ENCODE results near the gene PLCB1. TPM values are rescaled to one million over a fixed set of nuclear protein-coding genes. Genes with fewer than 3 reads are reported as not detected.
"Not testable (repeated sequence)": the region's sequence is repeated elsewhere in the genome, so short reads cannot be mapped to it uniquely, and the experiment has no call there.

PLCB1 gene
- total and polyA plus RNA-seq, 2 donors: 16.8 to 147 TPM

DNA sequence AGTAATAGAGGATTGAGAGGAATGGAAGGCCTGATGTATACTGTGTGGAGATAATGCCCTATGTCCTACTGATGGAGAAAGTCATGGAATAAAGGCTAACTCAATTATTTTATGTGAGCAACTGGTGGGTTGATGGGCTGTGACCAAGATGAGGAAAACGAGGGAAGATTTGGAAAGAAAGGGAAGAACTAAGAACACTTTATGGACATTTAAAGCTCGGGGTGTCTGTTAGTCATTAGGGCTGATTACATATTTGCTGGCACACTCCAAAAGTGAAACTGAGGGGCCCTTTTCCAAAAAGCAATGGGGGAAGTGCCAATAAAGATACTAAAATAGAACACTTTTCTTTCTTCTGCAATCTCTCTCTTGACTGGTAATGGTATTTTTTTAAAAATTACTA, 439.5 kb downstream of the PLCB1 start:
- 67% methylated on average over 2 of the region's 2 CpGs for WGBS
- Histone ChIP-seq H3K27ac (ENCODE audit: low read depth) (no peak overlapping the region), H3K4me3 (ENCODE audit: low read depth, low read length) (no peak overlapping the region), H3K36me3 (ENCODE audit: insufficient read depth) (no peaks in the 10 kb centered on the region), H3K4me1 (ENCODE audit: insufficient read depth) (no peaks in the 10 kb centered on the region)
- no peak for DNase-seq (ENCODE audit: extremely low spot score)

DNA sequence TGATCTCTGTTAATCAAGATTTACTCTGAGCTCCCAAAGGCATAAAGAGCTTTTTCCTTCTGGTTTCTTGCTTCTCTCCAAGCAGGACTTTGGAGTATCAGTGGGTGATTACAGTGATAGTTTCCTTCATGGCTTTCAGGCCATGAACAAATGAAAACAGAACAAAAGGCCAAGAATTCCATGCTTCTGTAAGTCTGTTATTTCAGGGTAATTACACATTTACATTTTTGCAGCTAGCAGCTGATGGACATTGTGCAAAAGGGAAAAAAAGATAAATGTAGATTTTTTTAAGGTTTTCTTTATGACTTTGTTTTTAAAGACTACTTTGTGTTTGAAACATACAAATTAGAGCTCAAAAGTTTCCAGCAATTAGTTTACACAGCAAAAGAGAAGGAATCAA, 441.6 kb downstream of the PLCB1 start:
- H3K4me3 ChIP-seq (ENCODE audit: low read depth, low read length): no peak overlapping the region
- DNase-seq (ENCODE audit: extremely low spot score): no peak
- H3K4me1 ChIP-seq (ENCODE audit: insufficient read depth): no peaks in the 10 kb centered on the region
- H3K27ac ChIP-seq (ENCODE audit: low read depth): no peak overlapping the region
- no peaks in the 10 kb centered on the region for H3K36me3 ChIP-seq (ENCODE audit: insufficient read depth)

DNA sequence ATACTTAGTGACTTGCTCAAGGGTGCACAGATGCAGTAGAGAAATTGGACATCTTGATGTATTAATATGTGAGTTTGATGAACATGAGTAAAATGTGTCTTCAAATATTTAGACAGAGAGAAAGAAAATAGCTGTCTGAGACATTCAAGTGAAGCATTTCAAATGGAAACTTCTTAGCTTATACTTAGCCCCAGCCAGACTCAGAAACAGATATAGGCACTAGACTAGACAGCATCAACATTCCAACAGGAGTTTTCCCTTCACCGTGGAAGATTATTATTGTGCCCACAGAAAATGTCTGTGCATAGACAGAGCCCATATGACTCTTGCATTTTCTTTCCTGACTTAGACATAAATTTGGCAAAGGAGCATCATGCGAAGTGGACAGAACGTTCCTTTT, 443.0 kb downstream of the PLCB1 start:
- no peak overlapping the region for H3K4me3 ChIP-seq (ENCODE audit: low read depth, low read length)
- no peaks in the 10 kb centered on the region for H3K4me1 ChIP-seq (ENCODE audit: insufficient read depth)
- DNase-seq (ENCODE audit: extremely low spot score): no peak
- no peaks in the 10 kb centered on the region for H3K36me3 ChIP-seq (ENCODE audit: insufficient read depth)
- no peak overlapping the region for H3K27ac ChIP-seq (ENCODE audit: low read depth)
- 84% methylated on average over 3 of the region's 3 CpGs for WGBS

DNA sequence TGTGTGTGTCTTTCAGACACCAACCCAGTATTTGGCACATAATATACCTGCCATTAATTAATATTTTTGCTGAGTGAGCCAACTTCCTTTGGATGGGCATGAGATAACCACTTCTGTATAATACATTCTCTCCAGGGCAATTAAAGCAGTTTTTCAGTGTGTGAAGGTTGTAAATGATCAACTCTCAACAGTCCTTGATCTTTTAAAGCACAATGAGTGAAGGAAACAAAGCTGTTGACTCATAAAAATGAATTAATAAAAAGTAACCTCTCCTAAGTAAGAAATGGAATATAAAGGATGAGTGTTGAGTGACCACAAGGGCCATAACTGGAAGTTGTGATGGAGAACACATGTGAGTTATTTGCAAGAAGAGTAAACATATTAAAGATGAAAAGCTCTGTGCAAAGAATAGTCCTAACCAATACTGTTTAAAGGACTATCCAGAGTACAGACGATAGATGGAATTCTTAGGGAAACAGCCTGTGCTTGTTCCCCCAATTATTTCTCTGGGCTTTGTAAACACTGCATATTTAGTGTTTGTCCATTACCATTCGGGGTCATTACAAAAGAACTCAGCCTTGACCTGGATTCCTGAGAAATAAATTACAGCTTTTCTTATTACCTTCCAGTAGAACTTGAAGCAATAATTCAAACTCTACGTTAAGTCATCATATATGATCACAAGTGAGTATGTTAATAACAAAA, 446.2 kb downstream of the PLCB1 start:
- H3K27ac ChIP-seq (ENCODE audit: low read depth): no peak overlapping the region
- H3K36me3 ChIP-seq (ENCODE audit: insufficient read depth): no peaks in the 10 kb centered on the region
- 58% methylated on average over 3 of the region's 3 CpGs for WGBS
- no peaks in the 10 kb centered on the region for H3K4me1 ChIP-seq (ENCODE audit: insufficient read depth)
- H3K4me3 ChIP-seq (ENCODE audit: low read depth, low read length): no peak overlapping the region
- no peak for DNase-seq (ENCODE audit: extremely low spot score)

DNA sequence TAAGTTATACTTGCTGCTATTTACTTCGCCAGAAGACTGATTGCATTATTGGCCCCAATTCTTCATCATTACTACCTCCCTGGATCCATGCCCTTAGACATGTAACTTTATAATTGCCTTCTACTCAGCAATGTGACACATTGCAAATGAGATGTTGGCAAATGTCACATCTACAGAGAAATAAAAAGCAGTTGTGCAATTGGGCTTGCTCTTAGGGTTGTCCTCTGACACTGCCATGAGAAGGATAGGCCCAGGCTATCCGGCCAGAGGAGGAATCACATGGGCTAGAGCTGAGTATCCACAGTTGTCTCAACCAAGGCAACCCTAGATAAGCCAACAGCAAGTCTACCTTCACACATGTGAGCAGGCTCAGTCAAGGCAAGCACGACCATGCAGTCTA, 447.0 kb downstream of the PLCB1 start:
- Histone ChIP-seq H3K36me3 (ENCODE audit: insufficient read depth) (no peaks in the 10 kb centered on the region), H3K27ac (ENCODE audit: low read depth) (no peak overlapping the region), H3K4me3 (ENCODE audit: low read depth, low read length) (no peak overlapping the region), H3K4me1 (ENCODE audit: insufficient read depth) (no peaks in the 10 kb centered on the region)
- no peak for DNase-seq (ENCODE audit: extremely low spot score)
- 83% methylated on average over 3 of the region's 3 CpGs for WGBS

DNA sequence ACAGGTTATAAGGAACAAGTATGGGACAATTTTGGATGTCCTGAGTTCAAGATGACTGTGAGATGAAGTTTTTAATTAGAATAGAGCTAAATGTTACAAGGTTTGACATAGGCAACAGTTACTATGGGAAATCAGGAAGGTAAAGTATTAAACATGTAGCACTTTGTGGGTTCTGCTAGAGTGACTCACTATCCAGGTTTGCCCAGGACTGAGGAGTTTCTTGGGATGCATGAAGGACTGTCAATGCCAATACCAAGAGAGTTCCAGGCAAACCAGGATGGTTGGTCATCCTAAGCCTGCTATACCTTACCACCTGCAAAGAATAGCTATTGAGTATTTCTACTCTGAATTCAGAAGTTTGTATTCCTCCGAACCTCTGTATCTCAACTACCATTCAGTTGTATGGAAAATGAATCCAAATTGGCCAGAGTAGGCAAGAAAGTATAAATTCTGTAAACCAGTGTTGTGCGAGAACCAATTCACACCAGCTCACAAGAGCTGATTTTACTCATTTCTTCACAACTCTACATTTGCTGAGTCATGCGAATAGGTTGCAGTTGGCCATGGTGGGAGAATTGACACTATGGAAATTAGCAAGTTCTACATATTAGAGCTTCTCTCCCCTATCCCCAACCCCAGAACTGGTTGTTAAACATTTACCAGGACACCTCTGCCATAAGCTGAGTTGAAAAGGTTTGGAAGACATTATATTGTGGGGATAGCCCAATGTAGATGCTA, 449.5 kb downstream of the PLCB1 start:
- no peaks in the 10 kb centered on the region for H3K36me3 ChIP-seq (ENCODE audit: insufficient read depth)
- no peak overlapping the region for H3K27ac ChIP-seq (ENCODE audit: low read depth)
- no peaks in the 10 kb centered on the region for H3K4me1 ChIP-seq (ENCODE audit: insufficient read depth)
- 98% methylated on average over 3 of the region's 3 CpGs for WGBS
- no peak for DNase-seq (ENCODE audit: extremely low spot score)
- no peak overlapping the region for H3K4me3 ChIP-seq (ENCODE audit: low read depth, low read length)

DNA sequence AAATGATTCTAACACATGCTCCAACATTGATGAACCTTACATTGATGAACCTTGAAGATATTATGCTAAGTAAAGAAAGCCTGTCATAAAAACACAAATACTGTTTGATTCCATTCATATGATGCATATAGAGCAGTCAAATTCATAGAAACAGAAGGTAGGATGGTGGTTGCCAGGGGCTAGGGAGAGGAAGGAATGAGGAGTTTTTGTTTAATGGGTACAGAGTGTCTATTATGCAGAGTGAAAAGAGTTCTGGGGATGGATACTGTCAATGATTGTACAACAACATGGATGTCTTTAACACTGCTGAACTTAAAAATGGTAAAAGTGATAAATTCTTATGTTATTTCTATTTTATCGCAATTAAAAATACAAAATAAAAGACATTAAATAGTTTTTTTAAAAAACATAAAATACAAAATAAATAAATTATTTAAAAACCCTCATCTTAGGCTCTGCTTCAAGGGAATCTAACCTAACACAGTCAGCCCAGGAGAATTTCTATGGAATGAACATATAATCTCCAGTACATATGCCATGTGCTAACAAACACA, 451.0 kb downstream of the PLCB1 start:
- Histone ChIP-seq H3K36me3 (ENCODE audit: insufficient read depth) (no peaks in the 10 kb centered on the region), H3K27ac (ENCODE audit: low read depth) (no peak overlapping the region), H3K4me3 (ENCODE audit: low read depth, low read length) (no peak overlapping the region), H3K4me1 (ENCODE audit: insufficient read depth) (no peaks in the 10 kb centered on the region)
- WGBS: 100% methylated on average over 1 of the region's 1 CpG
- no peak for DNase-seq (ENCODE audit: extremely low spot score)

DNA sequence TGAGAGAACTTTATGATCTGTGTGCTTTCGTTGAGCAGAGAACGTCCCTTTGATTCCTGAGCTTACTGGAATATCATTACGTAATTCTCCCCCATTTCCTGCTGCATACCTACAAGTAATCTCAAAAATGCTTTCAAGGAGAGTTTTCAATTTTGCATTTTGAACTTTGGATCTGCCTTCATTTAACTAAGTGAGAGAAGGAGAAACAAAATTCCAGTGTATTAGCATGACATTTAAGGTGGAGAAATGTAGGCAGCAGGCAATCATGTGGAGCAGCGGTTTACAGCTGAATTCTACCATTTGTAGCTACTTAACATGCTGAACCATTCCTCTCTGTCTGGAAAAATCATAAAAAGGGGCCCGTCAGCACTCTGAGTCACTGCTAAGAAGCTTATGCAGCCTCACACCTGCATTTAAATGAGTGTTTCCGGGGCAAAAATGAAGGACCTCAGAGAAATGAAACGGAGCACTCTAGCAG, 451.5 kb downstream of the PLCB1 start:
- Histone ChIP-seq H3K36me3 (ENCODE audit: insufficient read depth) (no peaks in the 10 kb centered on the region), H3K4me1 (ENCODE audit: insufficient read depth) (no peaks in the 10 kb centered on the region), H3K4me3 (ENCODE audit: low read depth, low read length) (no peak overlapping the region), H3K27ac (ENCODE audit: low read depth) (no peak overlapping the region)
- WGBS: 84% methylated on average over 7 of the region's 7 CpGs
- no peak for DNase-seq (ENCODE audit: extremely low spot score)

DNA sequence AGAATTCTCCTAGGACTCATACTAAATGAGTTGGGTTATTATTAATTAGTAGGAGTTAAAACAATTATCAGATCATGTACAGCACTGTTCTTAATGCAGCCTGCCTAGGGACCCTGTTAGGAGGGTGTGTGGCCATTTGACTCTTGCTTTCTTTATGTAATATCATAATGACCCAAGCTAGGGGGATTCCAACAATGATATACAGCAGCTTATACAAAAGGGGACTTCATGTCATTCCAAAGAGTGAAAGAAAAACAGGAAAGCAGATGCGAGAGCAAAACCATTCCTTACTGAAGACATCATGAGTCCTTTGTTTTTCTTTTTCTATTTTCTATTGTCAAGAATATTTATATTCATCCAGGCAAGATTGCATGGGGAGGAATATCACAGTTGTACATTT, 455.2 kb downstream of the PLCB1 start:
- H3K27ac ChIP-seq (ENCODE audit: low read depth): no peak overlapping the region
- no peaks in the 10 kb centered on the region for H3K36me3 ChIP-seq (ENCODE audit: insufficient read depth)
- H3K4me3 ChIP-seq (ENCODE audit: low read depth, low read length): no peak overlapping the region
- H3K4me1 ChIP-seq (ENCODE audit: insufficient read depth): no peaks in the 10 kb centered on the region
- no peak for DNase-seq (ENCODE audit: extremely low spot score)
- 84% methylated on average over 1 of the region's 1 CpG for WGBS

DNA sequence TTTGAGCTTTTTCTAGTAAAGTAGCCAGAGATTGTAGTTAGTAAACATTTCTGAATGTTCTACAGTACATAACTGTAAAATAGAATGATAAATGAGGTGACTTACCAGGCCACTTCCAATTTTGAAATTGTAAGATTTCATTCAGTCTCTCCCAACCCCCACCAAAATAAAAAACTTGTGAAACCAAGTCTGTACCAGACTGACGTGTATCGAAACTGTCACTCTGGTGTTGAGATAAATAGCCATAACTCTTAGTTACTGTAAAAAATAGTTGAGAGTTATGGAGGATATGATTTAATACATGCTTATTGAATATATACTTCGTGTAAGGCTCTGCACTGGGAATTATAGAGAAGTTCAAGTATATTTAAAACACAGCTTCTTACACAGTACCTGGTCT, 455.7 kb downstream of the PLCB1 start:
- H3K4me1 ChIP-seq (ENCODE audit: insufficient read depth): no peaks in the 10 kb centered on the region
- WGBS: 91% methylated on average over 3 of the region's 3 CpGs

DNA sequence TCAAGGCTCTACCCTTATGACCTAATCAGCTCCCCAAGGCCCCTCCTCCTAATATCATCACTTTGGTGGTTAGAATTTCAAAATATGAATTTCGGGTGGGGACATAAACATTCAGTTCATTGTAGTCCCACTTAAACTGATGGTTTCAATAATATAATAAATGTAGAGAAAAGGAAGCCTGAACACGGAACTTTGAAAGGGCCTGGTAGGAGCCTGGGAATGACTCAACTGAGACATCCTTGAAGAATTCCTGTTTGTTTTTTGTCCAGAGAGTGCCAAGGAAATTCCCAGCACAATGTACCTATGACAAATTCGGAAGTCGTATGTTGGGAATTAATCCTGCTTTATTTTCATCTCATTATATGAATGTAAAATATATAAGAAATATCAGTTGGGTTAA, 457.9 kb downstream of the PLCB1 start:
- Histone ChIP-seq H3K4me1 (ENCODE audit: insufficient read depth) (no peaks in the 10 kb centered on the region), H3K36me3 (ENCODE audit: insufficient read depth) (no peaks in the 10 kb centered on the region), H3K4me3 (ENCODE audit: low read depth, low read length) (no peak overlapping the region), H3K27ac (ENCODE audit: low read depth) (no peak overlapping the region)
- DNase-seq (ENCODE audit: extremely low spot score): no peak
- 85% methylated on average over 4 of the region's 4 CpGs for WGBS

More for the DNA sequence above, 455.7 kb downstream of the PLCB1 start:
- DNase-seq (ENCODE audit: extremely low spot score): no peak
- Histone ChIP-seq H3K36me3 (ENCODE audit: insufficient read depth) (no peaks in the 10 kb centered on the region), H3K4me3 (ENCODE audit: low read depth, low read length) (no peak overlapping the region), H3K27ac (ENCODE audit: low read depth) (no peak overlapping the region)

DNA sequence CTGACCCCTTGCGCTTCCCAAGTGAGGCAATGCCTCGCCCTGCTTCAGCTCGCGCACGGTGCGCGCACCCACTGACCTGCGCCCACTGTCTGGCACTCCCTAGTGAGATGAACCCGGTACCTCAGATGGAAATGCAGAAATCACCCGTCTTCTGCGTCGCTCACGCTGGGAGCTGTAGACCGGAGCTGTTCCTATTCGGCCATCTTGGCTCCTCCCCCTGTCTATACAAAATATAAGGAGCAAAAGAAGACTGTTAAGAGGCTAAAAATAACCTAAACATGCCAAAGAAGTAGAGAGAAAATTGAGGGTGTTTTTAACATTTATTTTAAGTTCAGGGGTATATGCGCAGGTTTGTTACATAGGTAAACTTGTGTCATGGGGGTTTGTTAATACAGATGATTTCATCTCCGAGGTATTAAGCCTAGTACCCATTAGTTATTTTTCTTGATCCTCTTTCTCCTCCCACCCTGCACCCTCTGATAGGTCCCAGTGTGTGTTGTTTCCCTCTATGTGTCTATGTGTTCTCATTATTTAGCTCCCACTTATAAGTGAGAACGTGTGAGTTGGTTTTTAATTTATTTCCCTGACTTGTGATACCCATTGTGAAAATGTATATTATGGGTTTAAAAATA, 469.0 kb downstream of the PLCB1 start:
- not testable (repeated sequence) for H3K36me3 ChIP-seq (ENCODE audit: insufficient read depth); H3K4me1 ChIP-seq (ENCODE audit: insufficient read depth); DNase-seq (ENCODE audit: extremely low spot score); H3K4me3 ChIP-seq (ENCODE audit: low read depth, low read length); H3K27ac ChIP-seq (ENCODE audit: low read depth)
- WGBS: 93% methylated on average over 14 of the region's 18 CpGs

DNA sequence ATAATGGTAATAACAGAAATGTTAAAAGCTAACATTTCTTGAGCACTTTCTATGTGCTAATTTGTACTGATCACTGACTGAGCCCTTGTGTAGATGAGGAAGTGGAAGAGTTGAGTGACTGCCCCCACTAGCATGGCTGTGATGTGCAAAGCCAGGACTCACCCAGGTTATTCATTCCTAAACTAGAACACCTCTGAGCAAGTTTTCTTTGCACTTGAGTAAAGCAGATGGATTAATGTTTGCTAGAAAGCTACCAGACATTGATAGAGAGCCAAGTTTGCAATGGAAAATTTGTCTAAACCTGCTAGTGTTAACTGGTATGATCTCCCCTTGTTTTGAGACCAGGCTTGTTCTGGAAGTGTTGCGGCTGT, 469.5 kb downstream of the PLCB1 start:
- no peak for DNase-seq (ENCODE audit: extremely low spot score)
- H3K36me3 ChIP-seq (ENCODE audit: insufficient read depth): peaks cover 1% of the 10 kb centered on the region
- H3K4me1 ChIP-seq (ENCODE audit: insufficient read depth): no peaks in the 10 kb centered on the region
- 88% methylated on average over 1 of the region's 1 CpG for WGBS
- H3K27ac ChIP-seq (ENCODE audit: low read depth): no peak overlapping the region
- no peak overlapping the region for H3K4me3 ChIP-seq (ENCODE audit: low read depth, low read length)
